ENCODE measurements around the gene SLC25A23. TPM values are rescaled to one million over a fixed set of nuclear protein-coding genes. Genes with fewer than 3 reads are reported as not detected.

The SLC25A23 gene
- total RNA-seq, result 18.8 and 21.0 TPM in 2 replicates

GRCh38 chr19:6459262-6460098 lies at the start of gene SLC25A23:
Gene SLC25A23, minus strand, starts transcription at chr19:6459792. Its CDS starts 164 bp downstream, at chr19:6459628.
- intact Hi-C loops (cut with micrococcal nuclease), result loop anchor here (1.0 to 2.0 kb wide), 6 partner anchors 22 to 98 kb away; partner anchors contain the start of genes CLPP, DENND1C and GTF2F1

GRCh38 chr19:6508028-6508771 lies 48.6 kb upstream of the SLC25A23 start:
- intact Hi-C loops (cut with micrococcal nuclease), result loop anchor here (10.0 kb wide), 1 partner anchor 83 kb away; the partner anchor contains the start of gene KHSRP

GRCh38 chr19:6503407-6504201 lies 44.0 kb upstream of the SLC25A23 start:
- intact Hi-C loops (cut with micrococcal nuclease), result loop anchor here (2.0 to 10.0 kb wide), 3 partner anchors 23 to 79 kb away; partner anchors contain the start of genes DENND1C and KHSRP

- intact Hi-C loops (cut with micrococcal nuclease), result loop anchor here (10.0 kb wide), 1 partner anchor 77 kb away; the partner anchor contains the start of gene KHSRP
These were observed 42.4 kb upstream of the SLC25A23 start, which contains the start of gene TUBB4A for GRCh38 chr19:6501740-6502648. Gene TUBB4A, minus strand, starts transcription at chr19:6502309. Its CDS starts 97 bp downstream, at chr19:6502212.

- intact Hi-C loops (cut with micrococcal nuclease), result loop anchor here (10.0 kb wide), 1 partner anchor 76 kb away; the partner anchor contains the start of gene KHSRP
These were observed 41.5 kb upstream of the SLC25A23 start for GRCh38 chr19:6500837-6501739.

- intact Hi-C loops (cut with micrococcal nuclease), result no loop called here
These were observed 39.6 kb upstream of the SLC25A23 start for GRCh38 chr19:6499052-6499790.

- intact Hi-C loops (cut with micrococcal nuclease), result no loop called here
These were observed 38.9 kb upstream of the SLC25A23 start for GRCh38 chr19:6498294-6499036.

GRCh38 chr19:6495947-6496346 lies 36.4 kb upstream of the SLC25A23 start:
- intact Hi-C loops (cut with micrococcal nuclease), result no loop called here

- intact Hi-C loops (cut with micrococcal nuclease), result no loop called here
These were observed 34.9 kb upstream of the SLC25A23 start for GRCh38 chr19:6494438-6495036.

GRCh38 chr19:6491802-6492592 lies 32.4 kb upstream of the SLC25A23 start:
- intact Hi-C loops (cut with micrococcal nuclease), result no loop called here

- intact Hi-C loops (cut with micrococcal nuclease), result no loop called here
These were observed 30.5 kb upstream of the SLC25A23 start for GRCh38 chr19:6490134-6490533.

- intact Hi-C loops (cut with micrococcal nuclease), result no loop called here
These were observed 29.9 kb upstream of the SLC25A23 start for GRCh38 chr19:6489278-6490061.

- intact Hi-C loops (cut with micrococcal nuclease), result no loop called here
These were observed 25.2 kb upstream of the SLC25A23 start for GRCh38 chr19:6484831-6485230.

GRCh38 chr19:6484230-6484629 lies 24.6 kb upstream of the SLC25A23 start:
- intact Hi-C loops (cut with micrococcal nuclease), result no loop called here

GRCh38 chr19:6483235-6483634 lies 23.6 kb upstream of the SLC25A23 start:
- intact Hi-C loops (cut with micrococcal nuclease), result no loop called here

GRCh38 chr19:6482343-6482686 lies 22.7 kb upstream of the SLC25A23 start:
- intact Hi-C loops (cut with micrococcal nuclease), result no loop called here
